CD14-positive monocyte (primary cell): Measurements from ENCODE around the gene ADIRF. TPM values are rescaled to one million over a fixed set of nuclear protein-coding genes. Genes with fewer than 3 reads are reported as not detected.

Experiments used
- DNase-seq, 3 donors: peaks; one replicate each; pipeline ENCODE4 v3.0.0-alpha.2; 2011 to 2022
- H2AFZ ChIP-seq: 2 replicates; pipeline ENCODE4 v1.6.0; 2012; ENCODE audit warnings: mild to moderate bottlenecking, low read depth, low read length, inconsistent platforms; ENCODE audit not compliant: insufficient read depth, poor library complexity, severe bottlenecking
- H3K27ac ChIP-seq, 2 donors: 1 replicate in 1 of 2; 2 replicates in 1 of 2; pipeline ENCODE4 v1.5.1; 2012 to 2013; ENCODE audit warnings: low read length in 2 of 2, control low read depth in 1 of 2, inconsistent platforms in 1 of 2, low read depth in 1 of 2, mild to moderate bottlenecking in 1 of 2
- H3K27me3 ChIP-seq, 2 donors: one replicate each; pipeline versions ENCODE4 v1.6.0 to v1.6.1; 2011 to 2013; ENCODE audit warnings: low read length in 2 of 2; ENCODE audit not compliant: control insufficient read depth in 2 of 2, insufficient read depth in 2 of 2
- H3K36me3 ChIP-seq, 2 donors: replicated peaks in 1 of 2; 1 replicate in 1 of 2; 2 replicates in 1 of 2; pipeline versions ENCODE4 v1.5.1 to v1.6.1; 2012 to 2013; ENCODE audit warnings: low read length in 2 of 2, control low read depth in 1 of 2, inconsistent platforms in 1 of 2, mild to moderate bottlenecking in 1 of 2; ENCODE audit not compliant: insufficient read depth in 2 of 2, control insufficient read depth in 1 of 2
- H3K4me1 ChIP-seq, 2 donors: 1 replicate in 1 of 2; 2 replicates in 1 of 2; pipeline versions ENCODE4 v1.5.1 to v1.6.1; 2012 to 2013; ENCODE audit warnings: low read length in 2 of 2, control low read depth in 1 of 2, inconsistent platforms in 1 of 2, mild to moderate bottlenecking in 1 of 2, moderate library complexity in 1 of 2; ENCODE audit not compliant: insufficient read depth in 2 of 2, control insufficient read depth in 1 of 2
- H3K4me2 ChIP-seq: replicated peaks from 2 replicates; pipeline ENCODE3; 2012; ENCODE audit warnings: low read length, moderate library complexity, mild to moderate bottlenecking; ENCODE audit not compliant: poor library complexity, severe bottlenecking; ENCODE audit errors: extremely low read depth
- H3K4me3 ChIP-seq, 3 experiments: fragments of 200-600 bp in 1 of 3; sonication (generic) in 1 of 3; replicated peaks in 1 of 3; 1 replicate in 2 of 3; 2 replicates in 1 of 3; pipeline ENCODE4 v1.5.1; 2011 to 2013; ENCODE audit warnings: low read length in 3 of 3, mild to moderate bottlenecking in 3 of 3, control low read depth in 2 of 3, low read depth in 2 of 3, inconsistent platforms in 1 of 3, moderate library complexity in 1 of 3
- H3K79me2 ChIP-seq: 2 replicates; pipeline ENCODE4 v1.6.0; 2012; ENCODE audit warnings: mild to moderate bottlenecking, control low read depth, inconsistent platforms, low read length, moderate library complexity; ENCODE audit not compliant: insufficient read depth
- H3K9ac ChIP-seq: 2 replicates; pipeline ENCODE4 v1.6.0; 2017; ENCODE audit warnings: low read length, mild to moderate bottlenecking; ENCODE audit not compliant: insufficient read depth, poor library complexity, severe bottlenecking
- H3K9me3 ChIP-seq, 2 donors: replicated peaks in 1 of 2; 1 replicate in 1 of 2; 2 replicates in 1 of 2; pipeline versions ENCODE4 v1.5.1 to v1.6.1; 2012 to 2013; ENCODE audit warnings: low read length in 2 of 2, control low read depth in 1 of 2; ENCODE audit not compliant: control insufficient read depth in 1 of 2, insufficient read depth in 1 of 2
- H4K20me1 ChIP-seq: 2 replicates; pipeline ENCODE4 v1.6.0; 2012; ENCODE audit warnings: mild to moderate bottlenecking, low read length, control low read depth, moderate library complexity; ENCODE audit not compliant: insufficient read depth
- H3K27ac Mint-ChIP-seq, 7 donors: one replicate each; pipeline ENCODE4 v1.8.0; 2020; ENCODE audit warnings: mild to moderate bottlenecking in 7 of 7, mixed read lengths in 7 of 7, moderate library complexity in 6 of 7, inconsistent platforms in 2 of 7
- H3K27me3 Mint-ChIP-seq, 3 donors: one replicate each; pipeline ENCODE4 v1.8.0; 2021 to 2022; ENCODE audit warnings: low read depth in 3 of 3, mild to moderate bottlenecking in 3 of 3, mixed read lengths in 3 of 3, moderate library complexity in 3 of 3, inconsistent platforms in 1 of 3
- H3K36me3 Mint-ChIP-seq, 2 donors: one replicate each; pipeline ENCODE4 v1.8.0; 2020; ENCODE audit warnings: mixed read lengths in 2 of 2, inconsistent platforms in 1 of 2, mild to moderate bottlenecking in 1 of 2
- H3K4me1 Mint-ChIP-seq: one replicate; pipeline ENCODE4 v1.8.0; 2020; ENCODE audit warnings: mild to moderate bottlenecking, mixed read lengths
- H3K4me3 Mint-ChIP-seq, 2 donors: one replicate each; pipeline ENCODE4 v1.8.0; 2020; ENCODE audit warnings: mild to moderate bottlenecking in 2 of 2, mixed read lengths in 2 of 2, moderate library complexity in 1 of 2
- H3K9me3 Mint-ChIP-seq, 7 donors: one replicate each; pipeline ENCODE4 v1.8.0; 2020 to 2022; ENCODE audit warnings: mixed read lengths in 7 of 7, mild to moderate bottlenecking in 6 of 7, moderate library complexity in 6 of 7, inconsistent platforms in 2 of 7
- WGBS: methylation state at CpG from one replicate; pipeline ENCODE4 v1.1.5; 2013; ENCODE audit warnings: missing lambda C conversion rate; ENCODE audit not compliant: insufficient coverage; 5-methylcytosine and 5-hydroxymethylcytosine counted together
- intact Hi-C, 2 donors: fragments of 100-400 bp; cut with micrococcal nuclease; formaldehyde crosslinking; loops; one replicate each; pipeline versions ENCODE4 v1.15.0 to v1.15.1; 2023
- polyA plus RNA-seq, 3 donors: library from polyadenylated mRNA; depleted of rRNA in 1 of 3; unstranded in 2 of 3; stranded (reverse) in 1 of 3; fragments of 300-500 nt in 2 of 3; fragments of >200 nt in 1 of 3; fragmentation: Illumina TruSeq in 2 of 3; gene quantifications; 1 replicate in 2 of 3; 2 replicates in 1 of 3; pipeline ENCODE4 v1.2.3, GENCODE V29; 2012 to 2021
- TF ChIP-seq, protein P1 (sequence below): fragments of 200-600 bp; IDR thresholded peaks from one replicate; pipeline ENCODE4 v1.8.0; 2022; ENCODE audit warnings: antibody characterized with exemption, mild to moderate bottlenecking

Gene ADIRF
- polyA plus RNA-seq, 3 donors = 0.19 TPM; not detected in 2

- Histone ChIP-seq H3K9me3 (no peaks in the 10 kb centered on the region), H3K79me2 (no peaks in the 10 kb centered on the region), H2AFZ (peak overlapping the region; percentile 82), H3K4me1 (peaks cover 40 to 50% of the 10 kb centered on the region in 2 donors), H3K9ac (peak overlapping the region; percentile 96), H3K27me3 (peaks cover 19 to 49% of the 10 kb centered on the region in 2 donors), H3K4me2 (peak overlapping the region; percentile 73), H3K36me3 (no peaks in the 10 kb centered on the region), H3K27ac (peak overlapping the region; percentile 67 to 94), H4K20me1 (no peaks in the 10 kb centered on the region), H3K4me3 (peak overlapping the region; percentile 29 to 77 (median 74))
- peak overlapping the region; percentile 82 to 96 (median 93) for H3K27ac Mint-ChIP-seq
- peaks cover 0 to 4% of the 10 kb centered on the region in 2 donors for H3K36me3 Mint-ChIP-seq
- H3K9me3 Mint-ChIP-seq = peaks cover 0 to 7% (median 2%) of the 10 kb centered on the region in 7 donors
- TF ChIP-seq, protein P1, sequence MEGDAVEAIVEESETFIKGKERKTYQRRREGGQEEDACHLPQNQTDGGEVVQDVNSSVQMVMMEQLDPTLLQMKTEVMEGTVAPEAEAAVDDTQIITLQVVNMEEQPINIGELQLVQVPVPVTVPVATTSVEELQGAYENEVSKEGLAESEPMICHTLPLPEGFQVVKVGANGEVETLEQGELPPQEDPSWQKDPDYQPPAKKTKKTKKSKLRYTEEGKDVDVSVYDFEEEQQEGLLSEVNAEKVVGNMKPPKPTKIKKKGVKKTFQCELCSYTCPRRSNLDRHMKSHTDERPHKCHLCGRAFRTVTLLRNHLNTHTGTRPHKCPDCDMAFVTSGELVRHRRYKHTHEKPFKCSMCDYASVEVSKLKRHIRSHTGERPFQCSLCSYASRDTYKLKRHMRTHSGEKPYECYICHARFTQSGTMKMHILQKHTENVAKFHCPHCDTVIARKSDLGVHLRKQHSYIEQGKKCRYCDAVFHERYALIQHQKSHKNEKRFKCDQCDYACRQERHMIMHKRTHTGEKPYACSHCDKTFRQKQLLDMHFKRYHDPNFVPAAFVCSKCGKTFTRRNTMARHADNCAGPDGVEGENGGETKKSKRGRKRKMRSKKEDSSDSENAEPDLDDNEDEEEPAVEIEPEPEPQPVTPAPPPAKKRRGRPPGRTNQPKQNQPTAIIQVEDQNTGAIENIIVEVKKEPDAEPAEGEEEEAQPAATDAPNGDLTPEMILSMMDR = no peak
- H3K4me1 Mint-ChIP-seq = peaks cover 39% of the 10 kb centered on the region
- intact Hi-C loops = loop anchor here (5.0 to 10.0 kb wide), 2 partner anchors 122 to 124 kb away; partner anchors contain the start of genes GLUD1 (in 2 of the 2) and SHLD2 (in 1 of the 2)
- peaks cover 52 to 75% (median 64%) of the 10 kb centered on the region in 3 donors for H3K27me3 Mint-ChIP-seq
- WGBS = 31% methylated on average over 26 of the region's 30 CpGs
- H3K4me3 Mint-ChIP-seq = peak overlapping the region; percentile 81 to 96
- no peak for DNase-seq
Measured at GRCh38 chr10:86970162-86970981, 2.1 kb downstream of the ADIRF start.

DNA sequence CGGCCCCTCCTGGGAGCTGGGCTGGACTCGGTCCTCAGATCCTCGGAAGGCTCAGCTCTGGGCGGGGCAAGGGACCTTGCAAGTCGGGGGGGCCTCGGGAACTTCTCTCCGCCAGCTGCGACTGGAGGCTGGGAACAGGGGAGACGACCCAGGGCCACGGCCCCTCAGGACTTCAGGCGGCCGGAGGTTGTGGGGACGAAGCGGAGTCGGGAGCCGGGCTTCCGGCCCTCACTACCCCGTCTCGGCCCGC is 2.6 kb downstream of the ADIRF start:
- peak overlapping the region; percentile 81 to 96 for H3K4me3 Mint-ChIP-seq
- Histone ChIP-seq H3K27ac (peak overlapping the region; percentile 67 to 94), H2AFZ (peak overlapping the region; percentile 82), H3K9ac (peak overlapping the region; percentile 96), H3K79me2 (no peaks in the 10 kb centered on the region), H3K4me1 (peaks cover 38 to 47% of the 10 kb centered on the region in 2 donors), H3K27me3 (peaks cover 19 to 49% of the 10 kb centered on the region in 2 donors), H4K20me1 (no peaks in the 10 kb centered on the region), H3K9me3 (no peaks in the 10 kb centered on the region), H3K4me3 (peak overlapping the region; percentile 29 to 77 (median 74)), H3K4me2 (peak overlapping the region; percentile 73), H3K36me3 (no peaks in the 10 kb centered on the region)
- H3K27ac Mint-ChIP-seq = peak overlapping the region; percentile 82 to 96 (median 93)
- intact Hi-C loops = loop anchor here (5.0 to 10.0 kb wide), 2 partner anchors 121 to 124 kb away; partner anchors contain the start of genes GLUD1 (in 2 of the 2) and SHLD2 (in 1 of the 2)
- H3K36me3 Mint-ChIP-seq = peaks cover 0 to 4% of the 10 kb centered on the region in 2 donors
- H3K9me3 Mint-ChIP-seq = peaks cover 0 to 7% (median 2%) of the 10 kb centered on the region in 7 donors
- TF ChIP-seq, protein P1 = no peak
- DNase-seq = no peak
- H3K4me1 Mint-ChIP-seq = peaks cover 33% of the 10 kb centered on the region
- WGBS = 2% methylated on average over 17 of the region's 20 CpGs
- H3K27me3 Mint-ChIP-seq = peaks cover 48 to 70% (median 59%) of the 10 kb centered on the region in 3 donors
